ENCODE results near the gene IPCEF1. TPM values are rescaled to one million over a fixed set of nuclear protein-coding genes. Genes with fewer than 3 reads are reported as not detected.

Gene IPCEF1
- total and polyA plus RNA-seq, 3 experiments from 2014 or later, result 17.7 to 57.8 (median 19.2) TPM

DNA sequence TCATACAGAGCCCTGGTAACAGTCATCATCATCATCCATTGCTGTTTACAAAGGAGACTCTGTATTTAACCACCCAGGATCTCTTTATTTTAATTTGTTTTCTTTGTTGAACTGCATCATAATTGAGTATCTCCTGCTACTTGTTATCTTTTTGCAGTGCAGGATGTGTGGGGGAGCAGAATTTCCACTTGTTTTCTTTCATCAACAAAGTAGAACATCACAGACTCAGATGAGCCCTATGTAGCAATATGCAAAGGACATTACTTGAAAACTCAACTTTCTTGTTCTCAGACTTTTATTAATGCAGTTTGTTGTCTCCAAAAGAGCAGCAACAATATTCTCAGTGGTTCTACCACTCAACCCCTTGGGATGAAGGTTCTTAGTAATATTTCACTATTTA is 38.7 kb upstream of the IPCEF1 start:
- CTCF ChIA-PET, result no interaction called here
- H3K36me3 Mint-ChIP-seq, result no peaks in the 10 kb centered on the region
- H3K27me3 Mint-ChIP-seq, result peaks cover 8 to 29% of the 10 kb centered on the region in 2 donors

DNA sequence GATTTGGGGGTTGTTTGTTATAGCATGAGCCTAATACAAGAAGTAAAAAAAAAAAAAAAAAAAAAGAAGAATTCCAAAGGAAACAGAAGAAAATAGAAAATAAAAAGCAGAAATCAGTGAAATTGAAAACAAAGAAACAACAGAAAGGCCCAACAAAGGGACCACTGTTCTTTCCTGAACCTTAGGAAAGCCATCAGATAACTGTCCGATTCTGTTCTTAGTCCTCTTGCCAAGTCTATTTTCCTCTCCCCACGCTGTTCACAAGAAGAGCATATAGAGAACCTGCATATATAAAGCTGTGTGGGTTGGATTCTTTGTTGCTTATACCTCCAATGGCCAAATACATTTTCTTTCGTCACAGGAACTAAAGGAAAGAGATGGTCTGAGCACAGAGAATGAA is 38.0 kb upstream of the IPCEF1 start:
- DNase-seq, result no peak
- Mint-ChIP-seq H3K4me1 (no peaks in the 10 kb centered on the region), H3K27ac (no peak overlapping the region), H3K27me3 (peaks cover 13 to 29% of the 10 kb centered on the region in 2 donors), H3K9me3 (peaks cover 0 to under 1% (median under 1%) of the 10 kb centered on the region in 5 donors), H3K4me3 (no peak overlapping the region), H3K36me3 (peaks cover 0 to 4% (median 2%) of the 10 kb centered on the region in 3 donors)
- Histone ChIP-seq H3K4me1 (ENCODE audit: insufficient read depth, low read length) (no peaks in the 10 kb centered on the region), H3K4me3 (ENCODE audit: low read length) (no peak overlapping the region), H3K27me3 (ENCODE audit: insufficient read depth, low read length, poor library complexity, severe bottlenecking) (no peaks in the 10 kb centered on the region), H3K9me3 (ENCODE audit: low read length) (no peaks in the 10 kb centered on the region), H3K27ac (ENCODE audit: low read depth, low read length) (no peak overlapping the region), H3K36me3 (ENCODE audit: insufficient read depth, low read length) (no peaks in the 10 kb centered on the region)
- POLR2A ChIA-PET, result no interaction called here
- CTCF ChIA-PET, result no interaction called here

More for the DNA sequence above, 38.7 kb upstream of the IPCEF1 start:
- DNase-seq, result no peak
- H3K36me3 ChIP-seq (ENCODE audit: insufficient read depth, low read length), result no peaks in the 10 kb centered on the region
- H3K27ac ChIP-seq (ENCODE audit: low read depth, low read length), result no peak overlapping the region
- no peak overlapping the region for H3K4me3 Mint-ChIP-seq
- no peaks in the 10 kb centered on the region for H3K9me3 Mint-ChIP-seq
- H3K9me3 ChIP-seq (ENCODE audit: low read length), result no peaks in the 10 kb centered on the region
- no peaks in the 10 kb centered on the region for H3K4me1 ChIP-seq (ENCODE audit: insufficient read depth, low read length)
- POLR2A ChIA-PET, result no interaction called here
- no peaks in the 10 kb centered on the region for H3K27me3 ChIP-seq (ENCODE audit: insufficient read depth, low read length, poor library complexity, severe bottlenecking)
- no peaks in the 10 kb centered on the region for H3K4me1 Mint-ChIP-seq
- H3K4me3 ChIP-seq (ENCODE audit: low read length), result no peak overlapping the region
- H3K27ac Mint-ChIP-seq, result no peak overlapping the region

DNA sequence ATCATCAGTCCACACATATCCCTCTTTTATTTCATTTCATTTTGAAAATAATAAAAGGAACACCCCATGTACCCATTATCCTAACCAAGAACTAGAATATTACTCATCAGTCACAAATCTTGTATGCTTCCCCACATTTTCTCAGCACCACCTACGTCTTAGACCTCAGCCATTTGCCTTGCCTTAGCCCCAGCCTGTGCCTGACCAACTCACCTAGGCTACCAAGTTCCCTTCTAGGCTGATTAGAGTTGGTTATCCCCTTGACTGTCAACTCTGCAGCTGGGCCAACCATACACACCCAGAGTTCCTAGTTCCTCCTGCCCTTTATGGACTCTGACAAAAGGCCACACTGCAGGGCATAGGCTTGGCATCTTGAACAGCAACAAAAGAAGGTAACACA is 33.4 kb upstream of the IPCEF1 start:
- ChIA-PET CTCF (no interaction called here), POLR2A (no interaction called here)
- H3K4me3 Mint-ChIP-seq, result no peak overlapping the region
- no peaks in the 10 kb centered on the region for H3K4me1 ChIP-seq (ENCODE audit: insufficient read depth, low read length)
- H3K36me3 ChIP-seq (ENCODE audit: insufficient read depth, low read length), result no peaks in the 10 kb centered on the region
- H3K27me3 Mint-ChIP-seq, result peaks cover 17 to 48% of the 10 kb centered on the region in 2 donors
- H3K9me3 Mint-ChIP-seq, result peaks cover 0 to 11% (median 5%) of the 10 kb centered on the region in 5 donors
- DNase-seq, result no peak
- H3K27me3 ChIP-seq (ENCODE audit: insufficient read depth, low read length, poor library complexity, severe bottlenecking), result no peaks in the 10 kb centered on the region
- no peaks in the 10 kb centered on the region for H3K4me1 Mint-ChIP-seq
- no peak overlapping the region for H3K27ac Mint-ChIP-seq
- no peaks in the 10 kb centered on the region for H3K9me3 ChIP-seq (ENCODE audit: low read length)
- no peak overlapping the region for H3K27ac ChIP-seq (ENCODE audit: low read depth, low read length)
- no peak overlapping the region for H3K4me3 ChIP-seq (ENCODE audit: low read length)
- peaks cover 0 to 10% (median 2%) of the 10 kb centered on the region in 3 donors for H3K36me3 Mint-ChIP-seq

DNA sequence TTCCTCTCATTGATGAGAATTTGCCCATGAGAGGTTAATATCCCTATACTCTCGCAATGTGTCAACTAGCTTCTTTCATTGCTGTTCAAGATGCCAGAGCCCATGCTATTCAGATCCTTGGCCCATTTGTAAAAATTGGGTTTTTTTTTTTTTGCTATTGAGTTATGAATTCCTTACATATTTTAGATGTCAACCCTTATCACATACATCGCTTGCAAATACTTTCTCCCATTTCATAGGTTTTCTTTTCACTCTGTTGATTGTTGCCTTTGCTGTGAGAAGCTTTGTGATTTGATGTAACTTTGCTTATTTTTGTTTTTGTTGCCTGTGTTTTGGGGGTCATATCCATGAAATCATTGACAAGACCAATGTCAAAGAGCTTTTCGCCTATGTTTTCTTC is 32.2 kb upstream of the IPCEF1 start:
- peaks cover 0 to 10% (median 2%) of the 10 kb centered on the region in 3 donors for H3K36me3 Mint-ChIP-seq
- H3K27me3 Mint-ChIP-seq, result peaks cover 11 to 44% of the 10 kb centered on the region in 2 donors
- H3K36me3 ChIP-seq (ENCODE audit: insufficient read depth, low read length), result no peaks in the 10 kb centered on the region
- no peaks in the 10 kb centered on the region for H3K4me1 Mint-ChIP-seq
- no peaks in the 10 kb centered on the region for H3K27me3 ChIP-seq (ENCODE audit: insufficient read depth, low read length, poor library complexity, severe bottlenecking)
- H3K27ac ChIP-seq (ENCODE audit: low read depth, low read length), result no peak overlapping the region
- H3K4me3 Mint-ChIP-seq, result no peak overlapping the region
- H3K4me1 ChIP-seq (ENCODE audit: insufficient read depth, low read length), result no peaks in the 10 kb centered on the region
- no peak overlapping the region for H3K27ac Mint-ChIP-seq
- ChIA-PET CTCF (no interaction called here), POLR2A (no interaction called here)
- H3K9me3 Mint-ChIP-seq, result peaks cover 0 to 11% (median 5%) of the 10 kb centered on the region in 5 donors
- no peak for DNase-seq
- H3K9me3 ChIP-seq (ENCODE audit: low read length), result no peaks in the 10 kb centered on the region
- H3K4me3 ChIP-seq (ENCODE audit: low read length), result no peak overlapping the region

DNA sequence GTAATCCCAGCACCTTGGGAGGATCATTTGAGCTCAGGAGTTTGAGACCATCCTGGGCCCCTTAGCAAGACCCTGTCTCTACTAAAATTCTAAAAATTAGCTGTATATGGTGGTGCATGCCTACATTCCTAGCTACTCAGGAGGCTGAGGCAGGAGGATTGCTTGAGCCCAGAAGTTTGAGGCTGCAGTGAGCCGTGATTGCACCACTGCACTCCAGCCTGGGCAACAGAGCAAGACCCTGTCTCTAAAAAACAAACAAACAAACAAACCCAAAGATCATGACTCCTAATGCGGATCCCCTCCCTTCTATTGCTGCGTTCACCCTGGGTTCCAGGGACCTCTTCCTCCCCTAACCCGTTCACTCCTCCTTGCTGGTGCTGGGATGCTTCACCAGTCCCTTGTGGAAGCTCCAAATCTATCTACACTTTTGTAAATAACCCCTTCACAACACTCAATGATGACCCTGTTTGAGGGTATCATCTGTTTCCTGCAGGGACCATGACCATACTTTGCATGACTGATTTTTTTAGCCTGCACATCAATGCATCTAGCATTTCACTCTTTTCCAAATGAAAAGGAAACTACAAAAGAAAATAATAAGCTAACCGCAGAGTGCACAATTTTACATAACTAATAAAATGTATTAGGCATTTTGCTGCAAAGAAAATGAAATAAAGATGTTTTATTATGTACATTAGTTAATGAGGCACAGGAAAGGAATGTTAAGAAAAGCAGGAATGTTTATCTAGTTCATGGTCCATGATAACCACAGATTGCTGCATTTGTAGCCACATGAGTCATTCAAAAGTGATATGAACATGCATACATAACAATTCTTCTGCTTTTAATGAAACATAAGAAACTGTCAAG is 30.5 kb upstream of the IPCEF1 start:
- Histone ChIP-seq H3K4me1 (ENCODE audit: insufficient read depth, low read length) (no peaks in the 10 kb centered on the region), H3K27me3 (ENCODE audit: insufficient read depth, low read length, poor library complexity, severe bottlenecking) (no peaks in the 10 kb centered on the region), H3K27ac (ENCODE audit: low read depth, low read length) (no peak overlapping the region), H3K9me3 (ENCODE audit: low read length) (no peaks in the 10 kb centered on the region), H3K36me3 (ENCODE audit: insufficient read depth, low read length) (no peaks in the 10 kb centered on the region), H3K4me3 (ENCODE audit: low read length) (no peak overlapping the region)
- CTCF ChIA-PET, result no interaction called here
- peaks cover 11 to 35% of the 10 kb centered on the region in 2 donors for H3K27me3 Mint-ChIP-seq
- H3K27ac Mint-ChIP-seq, result no peak overlapping the region
- peaks cover 0 to 11% (median 8%) of the 10 kb centered on the region in 5 donors for H3K9me3 Mint-ChIP-seq
- H3K4me3 Mint-ChIP-seq, result no peak overlapping the region
- peaks cover 0 to 10% (median 2%) of the 10 kb centered on the region in 3 donors for H3K36me3 Mint-ChIP-seq
- H3K4me1 Mint-ChIP-seq, result no peaks in the 10 kb centered on the region
- DNase-seq, result no peak
- POLR2A ChIA-PET, result no interaction called here

DNA sequence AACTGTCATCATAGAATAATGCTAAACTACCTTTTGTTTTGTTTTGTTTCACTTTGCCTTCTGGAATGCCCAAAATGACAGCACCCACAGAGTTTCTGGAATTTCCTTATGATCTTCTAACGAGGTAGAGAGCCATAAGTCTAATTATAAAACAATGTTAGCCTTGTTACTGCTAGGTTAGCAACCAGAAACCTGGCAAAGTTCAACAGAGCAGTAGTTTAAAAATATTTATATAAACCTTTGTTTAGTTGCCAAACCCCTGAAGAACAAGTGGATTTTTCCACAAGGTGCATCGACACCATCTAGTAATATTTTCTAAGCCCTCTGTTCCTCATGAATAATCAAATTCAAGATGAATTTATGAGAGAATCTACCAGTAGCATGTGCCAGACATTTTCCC is 27.6 kb upstream of the IPCEF1 start:
- Mint-ChIP-seq H3K27me3 (peaks cover 4 to 30% of the 10 kb centered on the region in 2 donors), H3K36me3 (peaks cover 0 to 2% (median 0%) of the 10 kb centered on the region in 3 donors), H3K9me3 (peaks cover 0 to 7% (median 4%) of the 10 kb centered on the region in 5 donors), H3K4me3 (no peak overlapping the region), H3K4me1 (no peaks in the 10 kb centered on the region), H3K27ac (no peak overlapping the region)
- CTCF ChIA-PET, result no interaction called here
- Histone ChIP-seq H3K36me3 (ENCODE audit: insufficient read depth, low read length) (no peaks in the 10 kb centered on the region), H3K4me1 (ENCODE audit: insufficient read depth, low read length) (no peaks in the 10 kb centered on the region), H3K27me3 (ENCODE audit: insufficient read depth, low read length, poor library complexity, severe bottlenecking) (no peaks in the 10 kb centered on the region), H3K4me3 (ENCODE audit: low read length) (no peak overlapping the region), H3K9me3 (ENCODE audit: low read length) (no peaks in the 10 kb centered on the region), H3K27ac (ENCODE audit: low read depth, low read length) (no peak overlapping the region)
- no peak for DNase-seq
- POLR2A ChIA-PET, result no interaction called here

DNA sequence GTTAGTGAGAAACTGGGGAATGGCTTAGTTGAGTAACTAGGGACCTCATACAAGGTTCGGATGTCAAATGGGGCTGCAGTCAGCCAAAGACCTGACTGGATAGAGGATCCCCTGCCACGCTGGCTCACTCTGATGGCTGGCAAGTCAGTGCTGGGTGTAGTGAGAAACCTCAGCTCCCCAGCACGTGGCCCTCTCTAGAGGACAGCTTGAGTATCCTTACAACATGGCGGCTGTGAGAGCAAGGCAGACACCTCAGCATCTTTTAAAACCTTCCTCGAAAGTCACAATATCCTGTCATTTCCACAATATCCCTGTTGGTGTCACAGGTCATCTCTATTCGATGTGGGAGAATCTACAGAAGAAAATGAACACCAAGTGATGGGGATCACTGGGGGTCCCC is 26.7 kb upstream of the IPCEF1 start:
- H3K4me3 Mint-ChIP-seq, result no peak overlapping the region
- POLR2A ChIA-PET, result no interaction called here

DNA sequence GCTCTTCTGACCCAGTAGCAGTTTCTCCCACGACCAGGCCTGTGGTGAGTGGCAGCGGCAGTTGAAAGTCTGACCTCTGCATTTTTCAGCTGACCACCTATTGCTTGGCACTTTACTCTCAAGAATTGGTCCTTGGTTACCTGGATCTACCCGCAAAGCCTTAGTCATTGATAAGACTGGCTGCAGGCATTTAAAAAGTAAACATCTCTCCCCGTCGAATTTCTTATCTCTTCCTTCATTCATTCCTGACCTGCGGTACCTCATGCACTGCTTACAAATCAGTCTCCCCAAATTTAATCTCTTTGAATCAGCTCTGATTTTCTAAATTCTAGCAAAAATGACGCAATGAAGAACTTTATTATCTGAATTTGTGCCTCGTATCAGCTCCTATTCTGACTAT is 26.1 kb upstream of the IPCEF1 start:
- H3K27ac Mint-ChIP-seq, result no peak overlapping the region
- no peaks in the 10 kb centered on the region for H3K9me3 ChIP-seq (ENCODE audit: low read length)
- H3K27ac ChIP-seq (ENCODE audit: low read depth, low read length), result no peak overlapping the region
- no peak overlapping the region for H3K4me3 Mint-ChIP-seq
- H3K27me3 Mint-ChIP-seq, result peaks cover 3 to 23% of the 10 kb centered on the region in 2 donors
- H3K9me3 Mint-ChIP-seq, result peaks cover 0 to 5% (median 0%) of the 10 kb centered on the region in 5 donors
- POLR2A ChIA-PET, result no interaction called here
- no peak for DNase-seq
- no peaks in the 10 kb centered on the region for H3K4me1 ChIP-seq (ENCODE audit: insufficient read depth, low read length)
- H3K4me3 ChIP-seq (ENCODE audit: low read length), result no peak overlapping the region
- H3K27me3 ChIP-seq (ENCODE audit: insufficient read depth, low read length, poor library complexity, severe bottlenecking), result no peaks in the 10 kb centered on the region
- no peaks in the 10 kb centered on the region for H3K4me1 Mint-ChIP-seq
- H3K36me3 ChIP-seq (ENCODE audit: insufficient read depth, low read length), result no peaks in the 10 kb centered on the region
- H3K36me3 Mint-ChIP-seq, result no peaks in the 10 kb centered on the region
- CTCF ChIA-PET, result no interaction called here

More for the DNA sequence above, 26.7 kb upstream of the IPCEF1 start:
- no peaks in the 10 kb centered on the region for H3K27me3 ChIP-seq (ENCODE audit: insufficient read depth, low read length, poor library complexity, severe bottlenecking)
- no peaks in the 10 kb centered on the region for H3K4me1 Mint-ChIP-seq
- H3K36me3 Mint-ChIP-seq, result no peaks in the 10 kb centered on the region
- H3K9me3 Mint-ChIP-seq, result peaks cover 0 to 5% (median 0%) of the 10 kb centered on the region in 5 donors
- peaks cover 4 to 26% of the 10 kb centered on the region in 2 donors for H3K27me3 Mint-ChIP-seq
- CTCF ChIA-PET, result no interaction called here
- no peak overlapping the region for H3K27ac ChIP-seq (ENCODE audit: low read depth, low read length)
- no peak for DNase-seq
- no peak overlapping the region for H3K4me3 ChIP-seq (ENCODE audit: low read length)
- H3K4me1 ChIP-seq (ENCODE audit: insufficient read depth, low read length), result no peaks in the 10 kb centered on the region
- no peaks in the 10 kb centered on the region for H3K36me3 ChIP-seq (ENCODE audit: insufficient read depth, low read length)
- H3K9me3 ChIP-seq (ENCODE audit: low read length), result no peaks in the 10 kb centered on the region
- no peak overlapping the region for H3K27ac Mint-ChIP-seq
